ENCODE data around the gene EML2. TPM values are rescaled to one million over a fixed set of nuclear protein-coding genes. Genes with fewer than 3 reads are reported as not detected.
A peak's percentile ranks its signal among the peaks of the same experiment; 100 is the strongest.

EML2 gene
- total RNA-seq, 3 donors from 2014 or later (not counting 1 experiment from before 2014, with no cell fraction given) = 112 to 136 (median 117) TPM

DNA sequence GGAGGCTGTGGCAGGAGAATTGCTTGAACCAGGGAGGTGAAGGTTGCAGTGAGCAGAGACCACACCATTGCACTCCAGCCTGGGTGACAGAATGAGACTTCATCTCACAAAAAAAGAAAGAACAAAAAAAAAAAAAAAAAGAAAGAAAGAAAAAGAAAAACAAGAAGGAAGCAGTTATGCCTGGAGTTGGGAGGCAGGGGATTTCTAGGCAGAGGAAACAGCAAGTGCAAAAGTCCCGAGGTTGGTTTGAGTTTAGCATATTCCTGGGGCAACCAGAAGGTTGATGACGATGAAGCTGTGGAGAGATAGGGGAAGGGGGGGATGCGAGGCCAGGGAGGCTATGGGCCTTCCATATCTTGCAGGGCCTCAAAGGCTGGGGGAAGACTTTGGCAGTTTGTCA lies 11.5 kb upstream of the EML2 start:
- no peak overlapping the region for H3K4me3 Mint-ChIP-seq
- TF ChIP-seq, protein P1, sequence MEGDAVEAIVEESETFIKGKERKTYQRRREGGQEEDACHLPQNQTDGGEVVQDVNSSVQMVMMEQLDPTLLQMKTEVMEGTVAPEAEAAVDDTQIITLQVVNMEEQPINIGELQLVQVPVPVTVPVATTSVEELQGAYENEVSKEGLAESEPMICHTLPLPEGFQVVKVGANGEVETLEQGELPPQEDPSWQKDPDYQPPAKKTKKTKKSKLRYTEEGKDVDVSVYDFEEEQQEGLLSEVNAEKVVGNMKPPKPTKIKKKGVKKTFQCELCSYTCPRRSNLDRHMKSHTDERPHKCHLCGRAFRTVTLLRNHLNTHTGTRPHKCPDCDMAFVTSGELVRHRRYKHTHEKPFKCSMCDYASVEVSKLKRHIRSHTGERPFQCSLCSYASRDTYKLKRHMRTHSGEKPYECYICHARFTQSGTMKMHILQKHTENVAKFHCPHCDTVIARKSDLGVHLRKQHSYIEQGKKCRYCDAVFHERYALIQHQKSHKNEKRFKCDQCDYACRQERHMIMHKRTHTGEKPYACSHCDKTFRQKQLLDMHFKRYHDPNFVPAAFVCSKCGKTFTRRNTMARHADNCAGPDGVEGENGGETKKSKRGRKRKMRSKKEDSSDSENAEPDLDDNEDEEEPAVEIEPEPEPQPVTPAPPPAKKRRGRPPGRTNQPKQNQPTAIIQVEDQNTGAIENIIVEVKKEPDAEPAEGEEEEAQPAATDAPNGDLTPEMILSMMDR (IDR thresholded peaks at IDR 0.05) = no peak
- ATAC-seq = no peak
- WGBS (ENCODE audit: insufficient coverage) = 56% methylated on average over 3 of the region's 3 CpGs
- Histone ChIP-seq H3K4me1 (ENCODE audit: control insufficient read depth, insufficient read depth, low read length) (peaks cover 8% of the 10 kb centered on the region), H3K4me3 (ENCODE audit: low read length) (no peak overlapping the region), H3K9me3 (ENCODE audit: control insufficient read depth, insufficient read depth, low read length) (no peaks in the 10 kb centered on the region), H3K36me3 (ENCODE audit: control insufficient read depth, insufficient read depth, low read length) (no peaks in the 10 kb centered on the region), H3K27ac (ENCODE audit: low read length) (no peak overlapping the region), H3K27me3 (ENCODE audit: control insufficient read depth, insufficient read depth, low read length) (no peaks in the 10 kb centered on the region)
- H3K27ac Mint-ChIP-seq = no peak overlapping the region
- no peaks in the 10 kb centered on the region for H3K36me3 Mint-ChIP-seq
- peaks cover 9% of the 10 kb centered on the region in 2 donors for H3K4me1 Mint-ChIP-seq
- DNase-seq = no peak
- intact Hi-C loops (cut with micrococcal nuclease) = no loop called here
- no peaks in the 10 kb centered on the region for H3K9me3 Mint-ChIP-seq
- H3K27me3 Mint-ChIP-seq (ENCODE audit: low read depth in 2 of 2) = no peaks in the 10 kb centered on the region

DNA sequence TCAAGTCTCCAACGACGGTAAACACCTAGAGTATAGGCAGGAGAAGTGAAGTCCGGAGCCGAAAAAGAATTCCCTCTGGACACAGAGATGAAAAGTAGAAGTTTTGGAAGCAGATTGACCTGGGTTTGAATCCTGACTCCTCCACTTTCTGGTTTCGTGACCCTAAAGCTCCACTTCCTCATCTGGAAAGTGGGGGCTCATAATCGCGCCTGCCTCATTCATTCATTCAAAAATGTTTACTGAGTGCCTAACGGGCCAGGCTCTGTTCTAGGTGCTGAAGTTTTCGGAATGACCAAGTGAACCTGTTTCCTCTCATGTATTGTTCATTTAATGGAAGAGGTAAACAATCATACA lies 7.1 kb upstream of the EML2 start:
- Histone ChIP-seq H3K4me1 (ENCODE audit: control insufficient read depth, insufficient read depth, low read length) (peaks cover 42% of the 10 kb centered on the region), H3K27me3 (ENCODE audit: control insufficient read depth, insufficient read depth, low read length) (no peaks in the 10 kb centered on the region), H3K4me3 (ENCODE audit: low read length) (peak overlapping the region; percentile 29), H3K36me3 (ENCODE audit: control insufficient read depth, insufficient read depth, low read length) (no peaks in the 10 kb centered on the region), H3K27ac (ENCODE audit: low read length) (peak overlapping the region; percentile 9), H3K9me3 (ENCODE audit: control insufficient read depth, insufficient read depth, low read length) (no peaks in the 10 kb centered on the region)
- TF ChIP-seq, protein P1 (IDR thresholded peaks at IDR 0.05) = no peak
- Mint-ChIP-seq H3K27me3 (ENCODE audit: low read depth in 2 of 2) (no peaks in the 10 kb centered on the region), H3K36me3 (no peaks in the 10 kb centered on the region), H3K27ac (peak overlapping the region; percentile 80 to 96), H3K9me3 (peaks cover 0 to 2% of the 10 kb centered on the region in 2 donors), H3K4me1 (peaks cover 28 to 45% of the 10 kb centered on the region in 2 donors), H3K4me3 (peak overlapping the region; percentile 89)
- no peak for DNase-seq
- intact Hi-C loops (cut with micrococcal nuclease) = loop anchor here (10.0 kb wide), 2 partner anchors 192 to 242 kb away; partner anchors contain the start of genes POLR1G and PPP1R13L
- 7% methylated on average over 9 of the region's 9 CpGs for WGBS (ENCODE audit: insufficient coverage)
- ATAC-seq = no peak

DNA sequence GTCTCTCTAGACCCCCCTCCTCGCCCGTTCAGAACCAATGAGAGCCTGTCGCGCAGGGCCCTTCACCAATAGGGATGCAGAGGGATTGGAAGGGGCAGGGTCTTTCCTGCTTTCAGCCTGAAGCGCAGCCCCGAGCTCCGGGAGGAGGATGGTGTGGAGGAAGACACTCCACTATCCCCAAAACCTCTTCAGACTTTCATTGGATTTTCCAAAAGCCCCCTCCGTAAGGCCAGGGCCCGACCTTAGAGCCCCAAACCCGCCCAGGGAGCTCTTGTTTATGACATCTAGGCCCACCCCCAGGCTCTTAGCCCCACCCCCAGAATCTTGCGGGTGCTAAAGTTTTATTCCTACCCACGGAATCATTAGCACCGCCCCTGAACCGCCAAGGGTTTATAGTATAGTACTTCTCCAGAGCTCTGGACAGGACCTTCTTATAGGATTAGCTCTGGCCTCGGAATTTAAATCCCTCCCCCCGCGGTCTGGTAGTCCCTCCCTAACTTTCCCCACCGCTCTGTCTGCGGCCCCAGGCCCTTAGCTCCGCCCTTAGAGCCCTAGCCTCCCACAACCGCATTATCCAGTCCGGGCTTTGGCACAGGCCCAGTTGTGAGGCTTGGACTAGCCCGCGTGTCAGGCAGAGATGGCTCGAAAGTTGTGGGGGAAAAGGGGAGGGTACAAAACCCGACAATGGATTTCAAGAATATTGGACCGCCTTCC lies 6.6 kb upstream of the EML2 start:
- Histone ChIP-seq H3K9me3 (ENCODE audit: control insufficient read depth, insufficient read depth, low read length) (no peaks in the 10 kb centered on the region), H3K4me3 (ENCODE audit: low read length) (peak overlapping the region; percentile 29), H3K4me1 (ENCODE audit: control insufficient read depth, insufficient read depth, low read length) (peaks cover 47% of the 10 kb centered on the region), H3K27me3 (ENCODE audit: control insufficient read depth, insufficient read depth, low read length) (no peaks in the 10 kb centered on the region), H3K27ac (ENCODE audit: low read length) (peak overlapping the region; percentile 9), H3K36me3 (ENCODE audit: control insufficient read depth, insufficient read depth, low read length) (no peaks in the 10 kb centered on the region)
- Mint-ChIP-seq H3K4me3 (peak overlapping the region; percentile 89), H3K4me1 (peaks cover 33 to 51% of the 10 kb centered on the region in 2 donors), H3K27ac (peak overlapping the region; percentile 80 to 96), H3K36me3 (no peaks in the 10 kb centered on the region), H3K9me3 (peaks cover 0 to 4% of the 10 kb centered on the region in 2 donors), H3K27me3 (ENCODE audit: low read depth in 2 of 2) (no peaks in the 10 kb centered on the region)
- intact Hi-C loops (cut with micrococcal nuclease) = loop anchor here (10.0 kb wide), 2 partner anchors 191 to 241 kb away; partner anchors contain the start of genes POLR1G and PPP1R13L
- DNase-seq = peak; percentile 74 to 90
- WGBS (ENCODE audit: insufficient coverage) = under 1% methylated on average over 20 of the region's 27 CpGs
- TF ChIP-seq, protein P1 (IDR thresholded peaks at IDR 0.05) = no peak
- peak; percentile 45 to 58 (median 55) for ATAC-seq

All from natural killer cell (primary cell).